IgD-negative memory B cell (primary cell): ENCODE data around the gene LCN6. TPM values are rescaled to one million over a fixed set of nuclear protein-coding genes. Genes with fewer than 3 reads are reported as not detected.
"Not testable (repeated sequence)": the region's sequence is repeated elsewhere in the genome, so short reads cannot be mapped to it uniquely, and the experiment has no call there.

ENCODE experiments used
- H3K27ac Mint-ChIP-seq, 3 donors: one replicate each; pipeline ENCODE4 v1.8.0; 2020 to 2022; ENCODE audit warnings: mild to moderate bottlenecking in 3 of 3, mixed read lengths in 3 of 3, moderate library complexity in 1 of 3
- H3K27me3 Mint-ChIP-seq: one replicate; pipeline ENCODE4 v1.8.0; 2021; ENCODE audit warnings: mixed read lengths
- H3K36me3 Mint-ChIP-seq: one replicate; pipeline ENCODE4 v1.8.0; 2020; ENCODE audit warnings: mild to moderate bottlenecking, mixed read lengths
- H3K4me1 Mint-ChIP-seq, 3 donors: one replicate each; pipeline ENCODE4 v1.8.0; 2020 to 2022; ENCODE audit warnings: mixed read lengths in 3 of 3, mild to moderate bottlenecking in 1 of 3
- H3K4me3 Mint-ChIP-seq, 4 donors: one replicate each; pipeline ENCODE4 v1.8.0; 2020 to 2022; ENCODE audit warnings: mild to moderate bottlenecking in 4 of 4, mixed read lengths in 4 of 4, moderate library complexity in 3 of 4
- H3K9me3 Mint-ChIP-seq, 3 donors: one replicate each; pipeline ENCODE4 v1.8.0; 2020 to 2021; ENCODE audit warnings: mixed read lengths in 3 of 3, mild to moderate bottlenecking in 1 of 3
- polyA plus RNA-seq: library from polyadenylated mRNA; unstranded; fragments of 300-500 nt; fragmentation: Illumina TruSeq; gene quantifications from one replicate; pipeline ENCODE4 v1.2.3, GENCODE V29; 2021

Gene LCN6
- polyA plus RNA-seq, 1 donor from 2014 or later = not detected

- Mint-ChIP-seq H3K27ac (no peak overlapping the region), H3K9me3 (no peaks in the 10 kb centered on the region), H3K4me3 (peak overlapping the region in 1 of 4 donors; percentile 33), H3K27me3 (peaks cover 31% of the 10 kb centered on the region), H3K4me1 (peaks cover 0 to 5% (median 0%) of the 10 kb centered on the region in 3 donors), H3K36me3 (no peaks in the 10 kb centered on the region)
Measured at GRCh38 chr9:136712690-136713544, 35.4 kb downstream of the LCN6 start.

DNA sequence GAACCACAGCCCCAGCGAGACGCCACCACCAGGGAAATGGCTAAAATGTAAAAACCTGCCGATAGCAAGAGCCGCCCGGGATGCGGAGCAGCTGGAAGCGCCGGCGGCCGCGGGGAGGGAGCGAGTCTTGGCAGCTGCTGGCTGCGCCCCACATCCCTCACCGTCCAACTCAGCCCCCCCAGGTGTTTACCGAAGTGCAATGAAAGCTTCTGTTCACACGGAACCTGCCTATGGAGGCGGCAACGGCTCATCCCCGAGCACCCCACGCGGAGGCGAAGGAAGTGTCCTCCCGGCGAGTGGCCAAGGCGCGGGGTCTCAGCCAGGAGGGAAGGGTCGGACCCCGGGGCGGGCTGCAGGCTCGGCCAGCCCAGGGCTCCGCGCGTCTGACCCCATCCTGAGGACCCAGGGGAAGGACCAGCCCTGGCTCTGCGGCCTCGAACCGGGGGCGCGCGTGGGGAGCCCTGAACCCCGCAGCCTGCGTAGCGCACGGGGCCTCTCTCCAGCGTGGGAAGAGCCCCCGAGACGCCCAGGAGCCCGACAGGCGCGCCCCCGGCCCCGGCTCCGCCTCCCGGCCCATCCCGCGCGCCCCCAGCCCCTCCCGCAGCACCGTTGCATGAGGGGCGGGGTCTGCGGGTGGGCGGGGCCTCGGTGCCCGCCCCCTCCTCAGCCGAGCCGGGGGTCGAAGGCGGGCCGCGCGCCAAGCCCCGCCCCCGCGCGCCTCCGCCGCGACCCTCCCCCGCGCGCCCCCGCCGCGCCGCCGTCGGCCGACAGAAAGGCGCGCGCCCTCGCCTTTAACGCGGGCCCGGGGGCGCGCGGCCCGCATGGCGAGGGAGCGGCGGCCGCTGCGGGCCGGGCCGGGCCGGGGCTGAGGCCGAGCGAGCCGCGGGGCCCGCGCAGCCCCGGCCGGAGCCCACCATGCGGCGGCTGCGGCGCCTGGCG lies 36.3 kb downstream of the LCN6 start, which contains the start of gene DIPK1B:
Gene DIPK1B (plus strand): TSS at position 822 of the 939 bp plus-strand sequence. CDS start 94 bp downstream, at position 916.
- peaks cover 0 to 5% (median 0%) of the 10 kb centered on the region in 3 donors for H3K4me1 Mint-ChIP-seq
- no peaks in the 10 kb centered on the region for H3K36me3 Mint-ChIP-seq
- H3K27ac Mint-ChIP-seq = peak within 1 kb of the TSS in 1 of 3 donors; percentile 21
- peaks cover 31% of the 10 kb centered on the region for H3K27me3 Mint-ChIP-seq
- peak within 1 kb of the TSS; percentile 61 to 91 (median 76) for H3K4me3 Mint-ChIP-seq
- H3K9me3 Mint-ChIP-seq = no peaks in the 10 kb centered on the region

GRCh38 chr9:136711219-136711648 lies 37.1 kb downstream of the LCN6 start:
- Mint-ChIP-seq H3K27me3 (peaks cover 31% of the 10 kb centered on the region), H3K4me3 (peak overlapping the region; percentile 16 to 91 (median 76)), H3K27ac (peak overlapping the region in 1 of 3 donors; percentile 21)
- H3K9me3 Mint-ChIP-seq, H3K36me3 Mint-ChIP-seq, H3K4me1 Mint-ChIP-seq: not testable (repeated sequence)

DNA sequence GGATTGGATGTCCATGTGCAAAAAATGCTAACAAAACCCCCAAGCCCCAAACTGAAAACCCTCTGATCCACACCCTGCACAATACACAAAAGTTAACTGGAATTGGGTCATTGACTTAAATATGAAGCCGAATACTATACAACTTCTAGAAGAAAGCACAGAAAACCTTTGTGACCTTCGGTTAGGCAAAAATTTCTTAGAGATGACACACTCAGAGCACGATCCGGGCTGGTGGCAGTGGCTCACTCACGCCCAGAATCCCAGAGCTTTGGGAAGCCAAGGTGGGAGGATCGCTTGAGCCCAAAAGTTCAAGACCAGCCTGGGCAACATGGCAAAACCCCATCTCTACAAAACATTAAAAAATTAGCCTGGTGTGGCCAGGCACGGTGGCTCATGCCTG lies 37.8 kb downstream of the LCN6 start:
- Mint-ChIP-seq H3K36me3 (no peaks in the 10 kb centered on the region), H3K4me3 (peak overlapping the region in 3 of 4 donors; percentile 66 to 91 (median 78)), H3K27me3 (peaks cover 27% of the 10 kb centered on the region), H3K27ac (peak overlapping the region in 1 of 3 donors; percentile 26), H3K9me3 (no peaks in the 10 kb centered on the region), H3K4me1 (peaks cover 0 to 5% (median 0%) of the 10 kb centered on the region in 3 donors)

DNA sequence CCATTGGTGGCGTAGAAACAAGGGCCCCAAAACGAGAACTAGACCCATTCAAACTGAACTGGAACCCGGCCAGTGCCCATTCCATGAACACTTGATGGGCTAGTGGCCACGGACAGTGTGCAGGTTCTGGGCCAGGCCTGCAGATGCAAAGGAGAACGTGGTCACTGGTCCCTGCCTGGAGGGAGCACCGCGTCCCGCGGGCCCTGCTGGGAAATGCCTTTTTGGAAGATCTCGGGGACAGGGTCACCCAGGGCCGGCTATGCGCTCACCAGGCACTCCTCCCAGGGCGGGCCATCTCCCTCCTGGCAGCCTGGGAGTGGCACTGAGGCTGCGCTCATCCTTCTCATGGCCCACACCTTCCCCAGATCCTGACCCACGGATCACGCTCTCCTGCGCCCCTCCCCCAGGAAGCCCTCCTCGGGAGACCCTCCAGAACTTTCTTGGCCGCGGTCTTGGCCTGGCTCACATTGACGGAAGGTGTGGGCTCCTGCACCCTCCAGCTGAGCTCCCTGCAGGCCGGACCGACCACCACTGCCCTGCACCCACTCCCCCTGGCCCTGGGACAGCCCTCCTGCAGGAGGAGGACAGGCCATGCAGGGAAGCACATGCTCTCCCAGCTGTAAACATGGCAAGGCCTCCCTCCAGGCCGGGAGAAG lies 38.7 kb downstream of the LCN6 start:
- Mint-ChIP-seq H3K9me3 (no peaks in the 10 kb centered on the region), H3K27me3 (peaks cover 27% of the 10 kb centered on the region), H3K27ac (no peak overlapping the region), H3K36me3 (no peaks in the 10 kb centered on the region), H3K4me3 (no peak overlapping the region), H3K4me1 (peaks cover 0 to 8% (median 0%) of the 10 kb centered on the region in 3 donors)

DNA sequence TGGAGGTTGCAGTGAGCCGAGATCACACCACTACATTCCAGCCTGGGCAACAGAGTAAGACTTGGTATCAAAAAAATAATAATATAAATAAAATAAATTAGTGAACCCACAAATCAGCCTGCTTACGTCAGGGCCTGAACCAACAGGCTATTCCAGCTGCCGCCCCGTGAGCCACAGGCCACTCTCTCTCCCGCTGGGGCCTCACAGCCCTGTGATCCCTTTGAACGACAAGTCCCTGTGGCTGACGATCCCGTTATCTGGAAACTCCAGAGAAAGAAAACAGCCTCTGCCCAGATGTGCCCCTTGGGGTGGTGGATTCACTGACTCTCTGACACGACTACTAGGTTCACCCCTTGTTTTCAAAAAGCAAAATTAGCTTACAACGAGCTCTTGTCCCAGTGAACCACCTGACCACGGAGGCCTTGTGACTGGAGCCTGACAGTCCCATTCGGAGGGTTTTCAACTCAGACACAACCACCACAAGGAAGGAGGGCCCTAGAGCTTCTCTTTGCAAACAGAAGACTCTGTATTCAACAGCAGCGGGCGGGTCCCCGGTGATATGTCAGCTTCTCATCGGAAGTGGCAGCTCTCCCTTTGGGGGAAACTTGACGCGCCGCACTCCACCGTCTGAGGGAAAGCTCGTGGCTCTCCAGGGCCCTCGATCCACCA lies 40.3 kb downstream of the LCN6 start:
- H3K4me1 Mint-ChIP-seq = peaks cover 0 to 7% (median 7%) of the 10 kb centered on the region in 3 donors
- H3K27me3 Mint-ChIP-seq = peaks cover 23% of the 10 kb centered on the region
- peak overlapping the region in 1 of 4 donors; percentile 60 for H3K4me3 Mint-ChIP-seq
- no peaks in the 10 kb centered on the region for H3K36me3 Mint-ChIP-seq
- no peaks in the 10 kb centered on the region for H3K9me3 Mint-ChIP-seq
- H3K27ac Mint-ChIP-seq = no peak overlapping the region

DNA sequence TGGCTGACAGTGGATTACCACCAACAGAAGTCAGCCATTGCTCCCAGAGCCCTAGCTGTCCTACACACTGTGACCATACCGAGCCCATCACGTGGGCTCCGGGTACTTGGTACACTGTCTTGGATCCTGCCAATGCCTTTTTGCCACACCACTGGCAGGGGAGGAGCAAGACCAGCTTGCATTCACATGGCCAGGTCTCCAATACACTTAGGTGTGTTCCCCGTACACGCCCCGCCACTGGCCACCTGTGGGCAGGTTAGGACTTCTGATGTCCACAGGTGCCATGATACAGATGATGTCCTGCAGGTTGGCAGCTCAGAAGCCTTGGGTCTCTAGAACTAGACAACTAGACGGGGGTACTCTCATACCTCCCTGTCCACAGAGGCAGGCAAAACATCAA lies 41.3 kb downstream of the LCN6 start:
- H3K4me1 Mint-ChIP-seq = peaks cover 0 to 8% (median 7%) of the 10 kb centered on the region in 3 donors
- H3K36me3 Mint-ChIP-seq = no peaks in the 10 kb centered on the region
- H3K9me3 Mint-ChIP-seq = no peaks in the 10 kb centered on the region
- no peak overlapping the region for H3K4me3 Mint-ChIP-seq
- no peak overlapping the region for H3K27ac Mint-ChIP-seq
- peaks cover 23% of the 10 kb centered on the region for H3K27me3 Mint-ChIP-seq

GRCh38 chr9:136705564-136705963 lies 42.8 kb downstream of the LCN6 start:
- H3K4me3 Mint-ChIP-seq = no peak overlapping the region
- H3K9me3 Mint-ChIP-seq = no peaks in the 10 kb centered on the region
- no peaks in the 10 kb centered on the region for H3K36me3 Mint-ChIP-seq
- H3K27me3 Mint-ChIP-seq = peaks cover 20% of the 10 kb centered on the region
- peaks cover 6 to 18% (median 8%) of the 10 kb centered on the region in 3 donors for H3K4me1 Mint-ChIP-seq
- H3K27ac Mint-ChIP-seq = peak overlapping the region in 1 of 3 donors; percentile 65

DNA sequence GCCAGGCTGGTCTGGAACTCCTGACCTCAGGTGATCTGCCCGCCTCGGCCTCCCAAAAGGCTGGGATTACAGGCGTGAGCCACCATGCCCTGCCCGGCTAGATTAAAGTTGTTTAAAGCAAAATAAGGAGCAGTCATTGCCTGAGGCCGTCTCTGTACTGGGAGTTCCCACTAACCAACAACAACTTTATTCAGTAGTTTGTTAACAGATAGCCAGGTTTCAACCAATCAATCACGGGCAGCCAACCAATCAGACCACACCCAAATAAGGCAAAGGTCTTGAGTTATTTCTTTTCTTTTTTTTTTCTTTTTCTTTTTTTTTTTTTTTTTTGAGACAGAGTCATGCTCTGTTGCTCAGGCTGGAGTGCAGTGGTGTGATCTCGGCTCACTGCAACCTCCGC lies 43.6 kb downstream of the LCN6 start:
- H3K36me3 Mint-ChIP-seq, H3K27ac Mint-ChIP-seq, H3K4me3 Mint-ChIP-seq, H3K9me3 Mint-ChIP-seq: not testable (repeated sequence)
- peaks cover 13% of the 10 kb centered on the region for H3K27me3 Mint-ChIP-seq
- peaks cover 6 to 18% (median 10%) of the 10 kb centered on the region in 3 donors for H3K4me1 Mint-ChIP-seq

- H3K4me3 Mint-ChIP-seq = peak overlapping the region in 3 of 4 donors; percentile 23 to 57 (median 37)
- H3K36me3 Mint-ChIP-seq = no peaks in the 10 kb centered on the region
- H3K27me3 Mint-ChIP-seq = peaks cover 13% of the 10 kb centered on the region
- no peaks in the 10 kb centered on the region for H3K9me3 Mint-ChIP-seq
- peak overlapping the region in 2 of 3 donors; percentile 50 to 76 for H3K27ac Mint-ChIP-seq
- peaks cover 6 to 18% (median 10%) of the 10 kb centered on the region in 3 donors for H3K4me1 Mint-ChIP-seq
Measured at GRCh38 chr9:136703276-136703860, 45.0 kb downstream of the LCN6 start.

GRCh38 chr9:136701668-136702053 lies 46.7 kb downstream of the LCN6 start:
- no peaks in the 10 kb centered on the region for H3K9me3 Mint-ChIP-seq
- peak overlapping the region; percentile 82 to 91 (median 91) for H3K27ac Mint-ChIP-seq
- H3K4me1 Mint-ChIP-seq = peaks cover 9 to 18% (median 10%) of the 10 kb centered on the region in 3 donors
- H3K27me3 Mint-ChIP-seq = peaks cover 19% of the 10 kb centered on the region
- H3K36me3 Mint-ChIP-seq = no peaks in the 10 kb centered on the region
- H3K4me3 Mint-ChIP-seq = peak overlapping the region; percentile 21 to 88 (median 76)

DNA sequence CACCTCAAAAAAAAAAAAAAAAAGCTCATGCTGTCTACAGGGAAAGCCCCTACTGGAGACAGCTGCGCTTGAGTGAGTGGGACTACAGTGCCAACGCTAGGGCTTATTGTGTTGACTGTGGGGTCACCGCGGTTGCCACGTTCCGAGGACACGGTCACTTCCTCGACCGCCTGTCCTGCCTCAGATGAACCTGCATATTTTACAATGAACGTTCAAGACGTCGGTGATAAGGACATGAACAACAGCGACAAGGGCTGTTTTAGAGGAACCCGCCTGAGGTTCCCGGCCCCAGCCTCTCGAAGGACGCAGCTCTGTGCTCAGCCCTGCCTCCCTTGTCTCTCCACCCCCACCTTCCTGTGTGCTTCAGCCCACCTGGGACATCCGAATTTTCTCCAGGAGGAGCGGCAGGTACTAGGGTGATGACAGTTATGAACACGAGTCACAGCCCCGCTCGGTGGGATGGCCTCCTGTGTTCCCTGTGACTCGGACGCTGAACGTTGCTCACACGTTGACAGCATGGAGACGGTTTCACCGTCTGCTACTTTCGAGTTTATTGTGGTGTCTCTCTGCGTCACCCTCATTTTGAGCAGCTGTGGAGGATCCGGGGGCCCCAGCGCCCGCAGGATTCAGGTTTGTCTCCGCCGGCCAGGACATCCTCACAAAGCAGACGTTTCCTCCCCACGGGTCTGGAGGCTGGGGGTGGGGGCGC lies 47.2 kb downstream of the LCN6 start:
- Mint-ChIP-seq H3K27ac (peak overlapping the region; percentile 82 to 91 (median 91)), H3K9me3 (no peaks in the 10 kb centered on the region), H3K36me3 (no peaks in the 10 kb centered on the region), H3K27me3 (peaks cover 19% of the 10 kb centered on the region), H3K4me1 (peaks cover 9 to 18% (median 10%) of the 10 kb centered on the region in 3 donors), H3K4me3 (peak overlapping the region; percentile 72 to 88 (median 78))

- Mint-ChIP-seq H3K27ac (peak overlapping the region in 2 of 3 donors; percentile 82 to 91), H3K9me3 (no peaks in the 10 kb centered on the region), H3K27me3 (peaks cover 19% of the 10 kb centered on the region), H3K4me3 (no peak overlapping the region), H3K36me3 (no peaks in the 10 kb centered on the region), H3K4me1 (peaks cover 8 to 18% (median 9%) of the 10 kb centered on the region in 3 donors)
Measured at GRCh38 chr9:136700304-136700703, 48.0 kb downstream of the LCN6 start.
